Endometrial microvascular endothelial cells (primary cell): Measurements from ENCODE around the gene RBL1. TPM values are rescaled to one million over a fixed set of nuclear protein-coding genes. Genes with fewer than 3 reads are reported as not detected.
"Not testable (repeated sequence)": the region's sequence is repeated elsewhere in the genome, so short reads cannot be mapped to it uniquely, and the experiment has no call there.

Source experiments
- in situ Hi-C: cut with HindIII; loops from 2 replicates; pipeline ENCODE4 v1.10.0; 2017; ENCODE audit warnings: low sequenced_read_pairs, low pct_unique_long_range_greater_than_20kb; ENCODE audit errors: inconsistent ontology term
- total RNA-seq: library from RNA; depleted of rRNA; stranded (reverse); fragments of >200 nt; gene quantifications from one replicate; pipeline ENCODE4 v1.2.3, GENCODE V29; 2015; ENCODE audit errors: inconsistent ontology term

RBL1 gene
- total RNA-seq, 1 donor from 2014 or later = 21.9 TPM

DNA sequence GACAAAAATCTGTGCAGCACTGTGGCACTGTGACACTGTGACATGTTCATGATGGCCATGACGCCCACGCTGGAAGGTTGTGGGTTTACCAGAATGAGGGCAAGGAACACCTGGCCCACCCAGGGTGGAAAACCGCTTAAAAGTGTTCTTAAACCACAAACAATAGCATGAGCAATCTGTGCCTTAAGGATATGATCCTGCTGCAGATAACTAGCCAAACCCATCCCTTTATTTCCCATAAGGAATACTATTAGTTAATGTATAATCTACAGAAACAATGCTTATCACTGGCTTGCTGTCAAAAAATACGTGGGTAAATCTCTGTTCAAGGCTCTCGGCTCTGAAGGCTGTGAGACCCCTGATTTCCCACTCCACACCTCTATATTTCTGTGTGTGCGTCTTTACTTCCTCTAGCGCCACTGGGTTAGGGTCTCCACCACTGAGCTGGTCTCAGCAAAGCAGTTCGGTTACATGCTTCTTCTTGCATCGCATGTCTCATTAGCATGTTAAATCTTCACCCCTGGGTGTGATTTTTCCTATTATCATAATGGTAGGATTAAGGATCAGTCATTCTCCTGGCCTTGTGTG lies 133.3 kb downstream of the RBL1 start:
- in situ Hi-C loops = not testable (repeated sequence)

GRCh38 chr20:36959242-36959641 lies 136.6 kb downstream of the RBL1 start:
- in situ Hi-C loops = no loop called here

- in situ Hi-C loops = no loop called here
Measured at GRCh38 chr20:36957875-36958667, 137.7 kb downstream of the RBL1 start.

DNA sequence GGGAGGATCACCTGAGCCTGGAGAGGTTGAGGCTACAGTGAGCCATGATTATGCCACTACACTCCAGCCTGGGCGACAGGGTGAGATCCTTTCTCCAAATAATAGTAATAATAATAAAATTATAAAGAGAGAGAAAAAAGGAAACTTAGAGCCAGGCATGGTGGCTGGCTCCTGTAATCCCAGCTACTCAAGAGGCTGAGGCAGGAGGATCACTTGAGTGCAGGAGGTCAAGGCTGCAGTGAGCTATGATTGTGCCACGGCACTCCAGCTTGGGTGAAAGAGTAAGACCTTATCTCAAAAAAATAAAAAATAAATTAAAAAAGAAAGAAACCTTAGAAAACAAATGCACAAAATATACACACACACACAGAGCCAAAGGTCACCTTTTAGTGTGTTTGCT lies 139.1 kb downstream of the RBL1 start:
- in situ Hi-C loops = no loop called here

DNA sequence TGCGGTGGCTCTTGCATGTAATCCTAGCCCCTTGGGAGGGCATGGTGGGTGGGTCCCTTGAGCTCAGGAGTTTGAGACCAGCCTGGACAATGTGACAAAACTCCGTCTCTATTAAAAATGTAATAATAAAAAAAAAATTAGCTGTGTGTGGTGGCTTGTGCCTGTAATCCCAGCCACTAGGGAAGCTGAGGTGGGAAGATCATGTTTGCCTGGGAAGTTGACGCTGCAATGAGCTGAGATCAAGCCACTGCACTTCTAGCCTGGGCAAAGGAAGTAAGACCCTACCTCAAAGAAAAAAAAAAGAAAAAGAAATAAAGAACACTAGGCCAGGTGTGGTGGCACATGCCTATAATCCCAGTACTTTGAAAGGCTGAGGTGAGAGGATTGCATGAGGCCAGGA lies 139.8 kb downstream of the RBL1 start:
- in situ Hi-C loops = no loop called here

- in situ Hi-C loops = no loop called here
Measured at GRCh38 chr20:36951979-36952738, 143.6 kb downstream of the RBL1 start.

DNA sequence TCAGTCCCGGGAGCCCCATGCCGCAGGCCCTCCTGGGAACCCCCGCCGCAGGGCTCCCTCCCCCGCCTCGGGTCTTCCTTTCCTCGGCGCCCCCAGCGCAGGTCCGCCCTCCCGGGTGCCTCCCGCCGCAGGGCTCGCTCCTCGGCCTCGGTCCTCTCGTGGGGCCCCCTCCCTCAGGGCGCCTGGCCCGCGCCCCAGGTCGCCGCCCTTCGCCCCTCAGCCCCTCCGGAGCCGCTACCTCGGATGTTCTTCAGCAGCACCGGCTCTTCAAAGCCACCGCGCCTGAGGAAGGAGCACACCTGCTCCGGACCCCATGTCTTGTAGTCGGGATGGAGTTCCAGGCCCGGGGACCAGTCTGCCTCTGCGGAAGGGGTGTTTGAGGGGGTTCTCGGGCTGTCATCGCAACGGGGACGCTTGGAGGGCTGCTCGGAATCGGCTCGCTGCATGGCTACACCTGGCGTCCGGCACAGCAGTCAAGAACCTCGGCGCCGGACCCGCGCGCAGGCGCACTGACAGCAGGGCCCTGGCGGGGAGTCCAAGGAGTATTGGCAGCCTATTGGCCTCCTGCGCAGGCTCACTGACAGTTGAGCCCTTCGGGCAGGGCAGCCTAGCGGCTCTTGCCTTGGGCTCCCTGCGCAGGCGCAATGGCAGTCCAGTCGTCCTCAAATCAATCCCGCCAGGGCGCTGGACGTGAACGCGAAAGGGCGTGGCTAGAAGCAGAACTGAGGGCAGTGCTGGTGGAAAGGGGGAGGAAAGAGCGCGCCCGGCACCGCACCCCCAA lies 144.4 kb downstream of the RBL1 start, which contains the start of gene SAMHD1:
TSS of gene SAMHD1 (minus strand) at position 511 of the 781 bp plus-strand sequence. CDS start at position 446, 65 bp downstream.
- in situ Hi-C loops = no loop called here

GRCh38 chr20:36950414-36951197 lies 145.2 kb downstream of the RBL1 start:
- in situ Hi-C loops = no loop called here

Other genes with a start within 250 kb of the RBL1 start
- not detected for gene TLDC2, start 219.9 kb downstream of the RBL1 start, total RNA-seq
- 101 TPM for gene SAMHD1, start 144.3 kb downstream of the RBL1 start, total RNA-seq
- gene RPN2, start 83.3 kb upstream of the RBL1 start, total RNA-seq = 384 TPM
- 0.37 TPM for gene MROH8, start 83.6 kb upstream of the RBL1 start, total RNA-seq
- not detected for gene GHRH, start 165.8 kb upstream of the RBL1 start, total RNA-seq
- gene MANBAL, start 193.7 kb upstream of the RBL1 start, total RNA-seq = 22.2 TPM